H9 (cell line): ENCODE data around the gene SNRNP48. TPM values are rescaled to one million over a fixed set of nuclear protein-coding genes. Genes with fewer than 3 reads are reported as not detected.

Experiments
- DNase-seq: peaks from one replicate; pipeline ENCODE4 v3.0.0-alpha.2; 2017
- H2AFZ ChIP-seq: one replicate; pipeline ENCODE4 v1.6.1; 2013; ENCODE audit warnings: mild to moderate bottlenecking, low read length, control low read depth, moderate library complexity
- H2AK5ac ChIP-seq: 2 replicates; pipeline ENCODE4 v1.6.1; 2013; ENCODE audit warnings: low read length, control low read depth, mixed read lengths; ENCODE audit not compliant: insufficient read length
- H2BK120ac ChIP-seq: one replicate; pipeline ENCODE4 v1.6.1; 2013; ENCODE audit warnings: low read depth, mild to moderate bottlenecking, low read length, control low read depth, inconsistent platforms; ENCODE audit not compliant: poor library complexity, severe bottlenecking
- H2BK12ac ChIP-seq: 2 replicates; pipeline ENCODE4 v1.6.1; 2013; ENCODE audit warnings: low read length, control low read depth, mixed read lengths, low read depth; ENCODE audit not compliant: insufficient read length
- H2BK15ac ChIP-seq: 2 replicates; pipeline ENCODE4 v1.6.1; 2013; ENCODE audit warnings: low read depth, low read length, control low read depth
- H2BK20ac ChIP-seq: one replicate; pipeline ENCODE4 v1.6.1; 2013; ENCODE audit warnings: low read depth, mild to moderate bottlenecking, low read length, control low read depth, inconsistent platforms; ENCODE audit not compliant: poor library complexity, severe bottlenecking
- H2BK5ac ChIP-seq: 2 replicates; pipeline ENCODE4 v1.6.1; 2013; ENCODE audit warnings: low read length, control low read depth, mixed read lengths; ENCODE audit not compliant: insufficient read length
- H3K14ac ChIP-seq: 2 replicates; pipeline ENCODE4 v1.6.1; 2013; ENCODE audit warnings: low read length, control low read depth; ENCODE audit not compliant: insufficient read depth
- H3K18ac ChIP-seq: 2 replicates; pipeline ENCODE4 v1.6.1; 2013; ENCODE audit warnings: low read depth, mild to moderate bottlenecking, mixed read lengths, low read length, control low read depth; ENCODE audit not compliant: insufficient read length
- H3K23ac ChIP-seq: 2 replicates; pipeline ENCODE4 v1.6.1; 2013; ENCODE audit warnings: low read length, control low read depth, mixed read lengths, low read depth; ENCODE audit not compliant: insufficient read length
- H3K23me2 ChIP-seq: 2 replicates; pipeline ENCODE4 v1.6.1; 2013; ENCODE audit warnings: low read depth, mild to moderate bottlenecking, mixed read lengths, low read length, control low read depth; ENCODE audit not compliant: insufficient read length, poor library complexity, severe bottlenecking
- H3K27ac ChIP-seq: 2 replicates; pipeline ENCODE4 v1.5.1; 2013; ENCODE audit warnings: low read length, control low read depth, mixed read lengths, low read depth; ENCODE audit not compliant: insufficient read length
- H3K27me3 ChIP-seq: 2 replicates; pipeline ENCODE4 v1.6.1; 2013; ENCODE audit warnings: low read length, control low read depth, inconsistent platforms; ENCODE audit not compliant: insufficient read depth
- H3K4ac ChIP-seq: 2 replicates; pipeline ENCODE4 v1.6.1; 2013; ENCODE audit warnings: low read depth, mild to moderate bottlenecking, control low read depth, inconsistent platforms, low read length, moderate library complexity
- H3K4me1 ChIP-seq: 2 replicates; pipeline ENCODE4 v1.6.1; 2013; ENCODE audit warnings: low read length, control low read depth, inconsistent platforms; ENCODE audit not compliant: insufficient read depth
- H3K4me2 ChIP-seq: 2 replicates; pipeline ENCODE4 v1.6.1; 2013; ENCODE audit warnings: low read length, control low read depth, mixed read lengths; ENCODE audit not compliant: insufficient read length, insufficient read depth
- H3K56ac ChIP-seq: 2 replicates; pipeline ENCODE4 v1.6.1; 2013; ENCODE audit warnings: low read depth, mild to moderate bottlenecking, mixed read lengths, low read length, control low read depth; ENCODE audit not compliant: insufficient read length
- H3K79me1 ChIP-seq: 2 replicates; pipeline ENCODE4 v1.6.1; 2013; ENCODE audit warnings: low read depth, mild to moderate bottlenecking, moderate library complexity, low read length, control low read depth, inconsistent platforms; ENCODE audit not compliant: insufficient read depth, poor library complexity, severe bottlenecking
- H3K79me2 ChIP-seq: 2 replicates; pipeline ENCODE4 v1.6.1; 2013; ENCODE audit warnings: low read length, control low read depth, inconsistent platforms; ENCODE audit not compliant: insufficient read depth
- H3K9ac ChIP-seq: 2 replicates; pipeline ENCODE4 v1.6.1; 2013; ENCODE audit warnings: low read length, control low read depth, mixed read lengths; ENCODE audit not compliant: insufficient read length; ENCODE audit errors: extremely low read depth
- H3K9me3 ChIP-seq: one replicate; pipeline ENCODE4 v1.6.1; 2013; ENCODE audit warnings: low read depth, low read length, inconsistent platforms; ENCODE audit not compliant: control insufficient read depth
- H3T11ph ChIP-seq: one replicate; pipeline ENCODE4 v1.6.1; 2013; ENCODE audit warnings: mild to moderate bottlenecking, low read length, control low read depth, inconsistent platforms
- H4K20me1 ChIP-seq: one replicate; pipeline ENCODE4 v1.6.1; 2013; ENCODE audit not compliant: control insufficient read depth, insufficient read length, insufficient read depth
- H4K5ac ChIP-seq: 2 replicates; pipeline ENCODE4 v1.6.1; 2013; ENCODE audit warnings: low read depth, mild to moderate bottlenecking, mixed read lengths, low read length, control low read depth; ENCODE audit not compliant: insufficient read length
- H4K8ac ChIP-seq: replicated peaks from 2 replicates; pipeline ENCODE4 v1.6.1; 2013; ENCODE audit warnings: low read length, control low read depth, mixed read lengths, low read depth; ENCODE audit not compliant: insufficient read length
- H4K91ac ChIP-seq: 2 replicates; pipeline ENCODE4 v1.6.1; 2013; ENCODE audit warnings: low read depth, mild to moderate bottlenecking, moderate library complexity, mixed read lengths, low read length, control low read depth; ENCODE audit not compliant: insufficient read length
- H3K27ac Mint-ChIP-seq, 3 experiments: 2 replicates in 2 of 3; 3 replicates in 1 of 3; pipeline ENCODE4 v1.8.0; 2020 to 2021; ENCODE audit warnings: mixed read lengths in 3 of 3, mild to moderate bottlenecking in 1 of 3, moderate library complexity in 1 of 3
- H3K27me3 Mint-ChIP-seq: 2 replicates; pipeline ENCODE4 v1.8.0; 2021; ENCODE audit warnings: low read depth, mild to moderate bottlenecking, moderate library complexity, mixed read lengths
- H3K36me3 Mint-ChIP-seq, 3 experiments: 2 replicates in 2 of 3; 3 replicates in 1 of 3; pipeline ENCODE4 v1.8.0; 2020 to 2021; ENCODE audit warnings: low read depth in 3 of 3, mixed read lengths in 3 of 3; ENCODE audit not compliant: insufficient read depth in 1 of 3
- H3K4me1 Mint-ChIP-seq, 2 experiments: 2 replicates each; pipeline ENCODE4 v1.8.0; 2020; ENCODE audit warnings: mixed read lengths in 2 of 2
- H3K4me3 Mint-ChIP-seq, 2 experiments: 2 replicates in 1 of 2; 3 replicates in 1 of 2; pipeline ENCODE4 v1.8.0; 2020 to 2021; ENCODE audit warnings: mild to moderate bottlenecking in 2 of 2, mixed read lengths in 2 of 2, moderate library complexity in 1 of 2
- H3K9me3 Mint-ChIP-seq, 2 experiments: 2 replicates in 1 of 2; 3 replicates in 1 of 2; pipeline ENCODE4 v1.8.0; 2020; ENCODE audit warnings: mild to moderate bottlenecking in 2 of 2, mixed read lengths in 2 of 2, moderate library complexity in 1 of 2
- WGBS: extraction: QIAGEN DNeasy Blood & Tissue Kit; methylation state at CpG from one replicate; pipeline ENCODE4 v1.1.7; 2013; ENCODE audit warnings: missing lambda C conversion rate, low lambda C conversion rate, mixed read lengths; ENCODE audit not compliant: insufficient read length; ENCODE audit errors: extremely low coverage; 5-methylcytosine and 5-hydroxymethylcytosine counted together
- total RNA-seq: library from RNA; stranded (reverse); gene quantifications from 2 replicates; pipeline ENCODE4 v1.2.1, GENCODE V29; 2021
- TF ChIP-seq, protein P1 (sequence below): fragments of 200-600 bp; sonication (generic); conservative IDR thresholded peaks from 3 replicates; pipeline ENCODE4 v1.8.0; 2021; ENCODE audit warnings: antibody characterized with exemption, mild to moderate bottlenecking

Gene SNRNP48
- total RNA-seq, 1 experiment from 2014 or later = 16.9 TPM

GRCh38 chr6:7604506-7604905, 14.5 kb downstream of the SNRNP48 start:
- no peak overlapping the region for H2BK15ac ChIP-seq
- no peak overlapping the region for H2AFZ ChIP-seq
- no peak overlapping the region for H3K4me2 ChIP-seq
- no peak overlapping the region for H2BK5ac ChIP-seq
- H4K91ac ChIP-seq = no peak overlapping the region
- H4K20me1 ChIP-seq = no peaks in the 10 kb centered on the region
- TF ChIP-seq, protein P1, sequence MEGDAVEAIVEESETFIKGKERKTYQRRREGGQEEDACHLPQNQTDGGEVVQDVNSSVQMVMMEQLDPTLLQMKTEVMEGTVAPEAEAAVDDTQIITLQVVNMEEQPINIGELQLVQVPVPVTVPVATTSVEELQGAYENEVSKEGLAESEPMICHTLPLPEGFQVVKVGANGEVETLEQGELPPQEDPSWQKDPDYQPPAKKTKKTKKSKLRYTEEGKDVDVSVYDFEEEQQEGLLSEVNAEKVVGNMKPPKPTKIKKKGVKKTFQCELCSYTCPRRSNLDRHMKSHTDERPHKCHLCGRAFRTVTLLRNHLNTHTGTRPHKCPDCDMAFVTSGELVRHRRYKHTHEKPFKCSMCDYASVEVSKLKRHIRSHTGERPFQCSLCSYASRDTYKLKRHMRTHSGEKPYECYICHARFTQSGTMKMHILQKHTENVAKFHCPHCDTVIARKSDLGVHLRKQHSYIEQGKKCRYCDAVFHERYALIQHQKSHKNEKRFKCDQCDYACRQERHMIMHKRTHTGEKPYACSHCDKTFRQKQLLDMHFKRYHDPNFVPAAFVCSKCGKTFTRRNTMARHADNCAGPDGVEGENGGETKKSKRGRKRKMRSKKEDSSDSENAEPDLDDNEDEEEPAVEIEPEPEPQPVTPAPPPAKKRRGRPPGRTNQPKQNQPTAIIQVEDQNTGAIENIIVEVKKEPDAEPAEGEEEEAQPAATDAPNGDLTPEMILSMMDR = no peak
- H3K23ac ChIP-seq = no peak overlapping the region
- H3K79me1 ChIP-seq = no peaks in the 10 kb centered on the region
- no peak overlapping the region for H3K56ac ChIP-seq
- H3K23me2 ChIP-seq = no peaks in the 10 kb centered on the region
- DNase-seq = no peak
- H3K18ac ChIP-seq = no peak overlapping the region
- Mint-ChIP-seq H3K9me3 (no peaks in the 10 kb centered on the region), H3K36me3 (peaks cover 30 to 77% (median 70%) of the 10 kb centered on the region in 3 experiments; a peak in 6 of 7 replicates), H3K27ac (no peak overlapping the region), H3K27me3 (no peaks in the 10 kb centered on the region), H3K4me1 (peaks cover under 1% of the 10 kb centered on the region in 2 experiments; a peak in 3 of 4 replicates), H3K4me3 (no peak overlapping the region)
- WGBS = no CpG with 5 or more reads among the region's 2 CpGs
- H3T11ph ChIP-seq = no peak overlapping the region
- no peak overlapping the region for H2AK5ac ChIP-seq
- no peak overlapping the region for H2BK12ac ChIP-seq
- H3K27me3 ChIP-seq = no peaks in the 10 kb centered on the region
- no peaks in the 10 kb centered on the region for H3K4me1 ChIP-seq
- no peak overlapping the region for H2BK120ac ChIP-seq
- H4K5ac ChIP-seq = no peak overlapping the region
- H2BK20ac ChIP-seq = no peak overlapping the region
- no peaks in the 10 kb centered on the region for H3K9me3 ChIP-seq
- H3K27ac ChIP-seq = no peak overlapping the region
- no peaks in the 10 kb centered on the region for H3K79me2 ChIP-seq
- H3K4ac ChIP-seq = no peak overlapping the region
- no peak overlapping the region for H4K8ac ChIP-seq
- no peak overlapping the region for H3K9ac ChIP-seq
- no peak overlapping the region for H3K14ac ChIP-seq
